HG03175 (cell line): ENCODE data around the gene SULF2.

Experiments
- ATAC-seq: cut with Tn5 transposase; IDR thresholded peaks from one replicate; pipeline ENCODE4 v1.9.1; 2021; ENCODE audit warnings: mild to moderate bottlenecking, moderate library complexity; ENCODE audit not compliant: unreplicated experiment

The SULF2 gene

DNA sequence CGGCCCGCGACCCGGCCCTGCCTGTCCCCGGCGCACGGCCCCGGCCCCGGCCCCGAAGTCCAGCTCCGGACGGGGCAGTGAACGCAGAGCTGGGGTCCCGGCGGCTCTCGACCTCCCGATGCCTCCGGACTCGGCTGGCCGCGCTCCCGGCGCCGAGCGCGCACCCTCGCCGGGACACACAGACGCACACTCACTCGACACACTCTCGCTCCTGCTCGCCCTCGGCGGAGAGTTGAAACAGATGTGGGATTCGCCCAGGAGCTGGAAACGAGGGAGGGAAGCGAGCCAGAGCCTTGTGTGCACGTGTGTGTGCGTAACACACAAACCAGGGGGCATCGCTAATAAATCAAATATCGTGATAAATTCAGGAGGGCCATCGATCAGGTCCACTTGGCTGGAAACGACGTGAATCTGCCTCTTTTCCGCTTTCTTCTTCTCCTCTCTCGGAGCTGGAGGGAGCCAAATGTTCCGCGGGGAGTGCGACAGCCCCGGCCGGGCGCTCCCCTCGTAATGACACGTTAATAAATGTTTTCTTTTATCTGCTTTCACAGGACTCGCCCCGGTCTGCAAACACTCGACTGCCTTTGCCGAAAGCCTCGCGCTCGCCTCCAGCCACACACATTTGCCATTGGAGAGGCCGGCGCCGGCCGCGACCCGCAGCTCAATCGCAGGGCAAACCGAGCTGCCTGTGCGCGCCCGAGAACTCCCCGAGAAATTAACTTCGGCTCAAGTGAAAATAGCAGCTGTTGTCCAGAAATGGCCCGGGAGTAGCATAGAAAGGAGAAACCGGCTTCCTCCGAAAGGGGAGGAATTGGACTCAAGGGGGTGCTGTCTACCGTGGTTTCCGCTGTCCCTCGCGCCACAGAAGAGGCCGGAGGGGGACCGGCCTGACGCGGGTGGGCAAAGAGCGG, 828 bp upstream of the SULF2 start:
- no peak for ATAC-seq

DNA sequence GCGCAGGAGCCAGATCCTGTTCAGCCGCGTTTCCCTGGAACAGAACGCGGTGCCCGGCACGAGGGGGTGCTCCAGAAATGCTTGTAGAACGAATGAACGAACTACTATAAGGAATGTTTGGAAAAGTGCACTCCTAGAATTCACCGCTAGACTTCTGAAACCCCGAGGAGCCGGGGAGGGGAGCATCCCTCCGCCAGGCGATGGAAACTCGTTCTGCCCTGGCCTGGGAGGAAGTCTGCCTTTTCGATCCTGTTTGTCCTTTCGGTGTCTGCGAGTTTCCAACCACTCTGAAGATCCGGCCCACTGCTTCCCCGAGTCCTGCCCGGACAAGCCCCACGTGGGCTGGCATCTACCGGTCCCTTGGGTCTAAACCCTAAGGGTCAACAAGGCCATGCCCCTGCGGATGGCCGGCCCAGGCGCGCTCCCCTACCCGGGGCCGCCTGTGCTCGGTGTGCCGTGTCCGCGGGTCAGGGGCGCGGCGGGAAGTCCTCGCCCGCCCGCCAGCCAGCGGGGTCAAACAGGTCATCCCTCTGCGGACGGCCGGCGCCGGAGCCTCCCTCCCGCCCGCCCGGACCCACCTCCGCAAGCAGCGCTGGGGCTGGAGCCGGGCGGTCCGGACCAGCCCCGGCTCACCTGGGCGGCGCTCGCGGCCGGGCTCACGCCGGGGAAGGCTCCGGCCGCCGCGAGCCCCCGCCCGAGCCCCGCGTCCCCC, 526 bp downstream of the SULF2 start:
- ATAC-seq: no peak

DNA sequence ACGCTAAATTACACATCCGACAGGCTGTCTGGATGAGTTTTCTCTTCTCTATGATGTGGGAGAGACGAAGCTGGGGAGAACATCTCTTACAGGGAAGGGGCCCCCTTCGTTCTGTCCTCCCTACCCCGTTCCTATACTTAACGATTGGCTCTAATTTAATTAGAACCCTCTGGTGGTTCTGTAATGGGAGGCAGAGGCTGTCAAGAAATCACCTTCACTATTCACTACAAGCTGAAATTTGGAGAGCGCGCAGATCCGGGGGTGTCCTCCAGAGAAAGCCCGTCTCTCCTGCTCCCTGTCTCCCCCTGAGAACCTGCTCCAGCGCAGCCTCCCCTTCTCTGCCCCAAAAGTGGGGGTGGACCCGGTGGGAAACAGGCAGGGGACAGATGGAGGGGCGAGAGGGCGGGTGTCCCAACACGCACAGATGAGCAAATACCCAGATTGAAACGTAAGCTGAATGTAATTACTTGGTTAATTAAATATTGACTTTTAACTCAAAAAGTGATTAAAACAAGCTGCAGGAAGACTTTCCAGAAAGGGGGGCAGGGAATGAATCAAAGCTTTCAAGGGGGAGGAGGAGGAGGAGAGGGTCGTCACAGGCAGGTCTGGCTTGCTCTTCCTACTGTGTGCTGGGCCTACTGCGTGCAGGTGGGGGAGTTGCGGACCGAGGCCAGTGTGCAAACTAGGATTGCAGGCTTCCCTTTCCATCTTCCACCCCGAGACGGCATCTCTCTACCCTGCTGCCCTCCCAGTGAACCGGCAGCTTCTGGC, 1.3 kb downstream of the SULF2 start:
- ATAC-seq: no peak

DNA sequence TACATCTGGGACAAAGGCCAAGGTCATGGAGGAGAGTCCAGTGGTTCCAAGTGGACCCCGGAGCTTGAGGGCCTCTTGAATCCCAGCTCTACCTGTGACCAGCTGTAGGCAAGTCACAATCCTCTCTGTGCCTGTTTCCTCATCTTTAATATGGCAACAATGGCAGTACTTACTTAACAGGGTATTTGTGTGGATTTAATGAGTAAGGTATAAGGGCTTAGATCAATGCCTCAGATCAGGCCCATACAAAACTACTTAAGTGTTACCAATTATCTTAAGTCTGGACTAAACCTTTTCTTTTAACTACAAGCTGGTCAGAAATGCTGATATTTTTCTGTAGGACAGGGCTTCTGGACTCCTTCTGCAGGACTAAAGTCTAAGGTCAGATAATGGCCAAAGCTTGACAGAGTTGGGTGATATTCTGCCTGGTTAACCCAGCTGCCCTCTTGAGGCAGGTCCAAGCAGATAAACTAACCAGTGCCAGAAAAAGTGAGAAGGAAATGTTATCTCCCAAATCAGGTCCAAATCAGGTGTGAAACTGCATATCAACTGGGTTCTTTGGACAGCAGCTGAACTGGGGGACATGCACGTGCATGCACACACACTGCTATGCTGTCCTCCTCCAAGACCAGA, 2.2 kb downstream of the SULF2 start:
- ATAC-seq: no peak

DNA sequence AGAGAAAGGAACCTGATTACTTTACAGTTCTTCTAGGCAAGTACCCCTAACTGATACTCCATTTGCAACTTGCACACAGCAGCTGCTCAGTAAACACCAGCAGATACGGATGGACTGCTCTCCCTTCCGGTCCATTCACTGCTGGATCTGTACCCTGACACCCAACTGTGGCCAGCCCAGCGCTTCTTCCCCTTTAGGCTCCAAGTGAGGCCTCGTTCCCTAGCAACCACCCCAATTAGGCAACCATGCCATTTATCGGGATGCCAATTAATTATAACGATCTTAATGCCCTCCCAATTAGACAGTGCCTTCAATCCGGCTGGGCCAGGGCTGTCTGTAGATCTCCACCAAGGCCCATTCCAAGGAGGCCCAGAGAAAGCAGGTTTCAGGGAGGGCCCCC, 3.2 kb downstream of the SULF2 start:
- no peak for ATAC-seq

DNA sequence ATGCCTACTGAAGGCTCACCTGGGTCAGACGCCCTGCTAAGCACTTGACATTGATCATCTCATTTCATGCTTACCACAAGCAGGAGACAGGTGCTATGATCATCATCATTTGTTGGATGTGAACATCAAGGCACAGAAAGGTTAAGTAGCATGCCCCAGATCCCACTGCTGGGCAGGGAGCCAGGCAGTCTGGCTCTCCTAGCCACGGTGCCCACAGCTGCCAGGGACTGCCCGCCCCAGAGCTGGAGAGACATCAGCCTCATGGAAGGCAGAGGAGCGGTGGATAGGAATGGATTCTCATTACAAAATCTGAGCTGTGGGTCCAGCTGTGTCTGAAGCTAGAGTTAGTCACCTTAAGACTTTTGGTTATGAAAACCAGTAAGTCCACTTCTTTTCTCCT, 3.6 kb downstream of the SULF2 start:
- ATAC-seq: no peak

DNA sequence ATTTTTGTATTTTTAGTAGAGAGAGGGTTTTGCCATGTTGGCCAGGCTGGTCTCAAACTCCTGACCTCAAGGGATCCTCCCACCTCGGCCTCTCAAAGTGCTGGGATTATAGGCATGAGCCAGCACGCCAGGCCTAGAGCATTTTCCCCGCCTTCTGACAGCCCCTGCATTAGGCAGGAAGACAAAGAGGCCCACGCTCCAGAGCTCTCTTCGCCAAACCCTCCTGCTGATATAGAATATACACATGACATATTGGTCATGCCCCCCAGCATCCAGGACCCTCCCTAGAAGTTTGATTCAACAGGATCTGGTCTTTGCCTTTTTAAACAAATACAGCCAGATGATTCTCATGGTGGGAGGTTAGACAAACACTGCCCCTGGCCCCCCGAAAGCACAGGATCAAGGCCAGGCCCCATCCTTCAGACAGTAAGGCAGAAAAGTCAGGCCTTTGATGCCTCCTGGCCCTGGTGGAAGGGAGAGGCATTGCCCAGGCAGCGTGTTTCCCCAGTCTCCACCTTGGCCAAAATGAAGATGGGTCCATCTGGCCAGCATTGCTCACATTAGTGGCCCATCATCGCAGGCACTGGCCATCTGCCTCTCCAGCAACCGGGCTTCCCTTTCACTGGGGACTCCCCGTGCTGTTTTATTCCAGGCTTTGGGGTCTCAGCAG, 4.4 kb downstream of the SULF2 start:
- no peak for ATAC-seq

DNA sequence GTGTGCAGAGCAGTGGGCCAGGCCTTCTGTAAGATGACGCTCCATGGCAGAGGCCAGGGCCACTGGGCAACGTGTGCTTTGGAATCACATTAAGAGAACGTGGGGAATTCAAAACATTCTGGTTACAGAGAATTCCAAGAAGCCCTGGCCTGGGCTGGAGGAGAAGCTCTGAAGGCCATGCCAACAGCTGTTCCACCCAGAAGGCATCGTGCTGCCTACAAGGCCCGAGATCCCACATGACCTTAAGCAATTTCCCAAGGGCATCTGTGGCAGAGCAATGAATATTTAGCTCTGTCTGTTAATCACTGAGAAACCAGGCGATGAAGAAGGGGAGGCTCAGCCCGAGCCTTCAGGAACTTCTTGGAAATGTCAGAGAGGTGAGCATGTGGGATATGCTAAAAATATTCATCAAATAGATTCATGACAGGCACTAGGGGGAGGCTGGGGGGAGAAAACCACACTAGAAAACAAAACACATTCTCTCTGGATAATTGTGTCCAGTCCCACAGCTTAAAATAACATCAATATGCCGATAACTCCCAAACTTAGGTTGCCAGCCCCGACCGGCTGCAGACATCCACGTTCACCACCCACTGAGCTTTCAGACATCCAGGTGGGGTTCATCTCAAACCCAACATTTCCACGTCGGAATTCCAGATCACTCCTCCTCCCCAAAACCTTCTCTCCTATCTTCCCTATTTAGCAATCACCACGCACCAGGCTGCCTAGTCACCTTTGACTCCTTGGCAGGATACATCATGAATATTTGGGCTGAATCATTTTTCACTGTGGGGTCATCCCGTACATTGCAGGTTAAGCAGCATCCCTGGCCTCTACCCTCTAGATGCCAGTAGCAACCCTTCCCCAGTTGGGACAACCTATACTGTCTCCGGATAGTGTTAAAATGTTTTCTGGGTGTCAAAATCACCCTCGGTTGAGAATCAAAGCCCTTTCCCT, 6.6 kb downstream of the SULF2 start:
- ATAC-seq: no peak

DNA sequence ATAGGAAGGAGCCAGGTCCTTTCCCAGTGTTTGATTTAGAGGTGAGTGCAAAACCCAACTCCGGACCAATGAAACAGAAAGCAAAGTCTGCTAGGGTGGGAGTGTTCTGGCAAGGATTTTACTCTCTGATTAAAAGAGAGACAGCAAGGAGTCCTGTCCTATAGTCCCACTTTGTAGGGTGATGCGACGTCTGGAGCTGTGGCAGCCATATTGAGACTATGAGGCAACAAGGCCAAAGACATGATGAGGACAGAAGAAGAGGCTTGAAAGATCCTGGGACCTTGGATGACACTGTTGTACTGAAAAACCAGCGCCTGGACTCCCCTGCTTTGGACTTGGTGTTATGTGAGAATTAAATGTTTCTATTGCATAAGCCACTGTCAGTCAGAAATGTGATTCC, 8.1 kb downstream of the SULF2 start:
- ATAC-seq: no peak

DNA sequence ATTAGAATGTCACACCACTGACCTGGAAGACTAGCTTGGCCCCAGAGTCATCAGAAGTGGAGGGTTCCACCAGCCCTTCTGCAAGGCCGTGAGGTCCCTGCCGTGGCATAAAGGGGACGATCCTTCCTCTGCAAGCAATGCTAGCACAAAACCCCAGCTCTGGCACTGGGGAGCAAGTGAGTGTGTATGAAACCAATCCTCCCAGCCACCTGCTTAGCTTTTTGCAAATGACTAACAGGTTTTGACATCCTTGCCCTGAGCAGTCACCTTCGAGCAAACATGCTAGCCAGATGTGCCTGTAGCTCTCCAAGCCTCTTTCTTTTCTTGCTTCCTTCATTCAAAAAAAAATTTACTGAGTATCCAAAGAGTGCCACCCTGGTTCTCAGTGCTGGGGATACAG, 8.6 kb downstream of the SULF2 start:
- no peak for ATAC-seq

DNA sequence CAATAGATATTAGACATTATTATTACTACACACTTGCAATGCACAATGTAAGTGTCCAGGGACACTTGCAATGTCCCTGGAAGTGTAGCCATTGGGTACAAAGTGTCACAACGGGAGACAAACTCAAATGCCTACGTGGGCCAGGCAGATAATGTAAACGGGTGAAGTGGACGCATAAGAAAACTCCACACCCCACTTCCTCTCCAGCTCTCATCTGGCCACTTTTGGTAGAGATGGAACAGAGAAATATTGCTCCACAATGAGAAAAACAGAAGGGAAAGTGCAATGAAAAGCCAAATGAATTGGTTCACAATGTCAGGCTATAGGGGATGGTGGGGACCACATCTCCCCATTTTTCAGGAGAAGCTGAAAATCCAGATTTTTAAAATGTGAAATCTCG, 9.4 kb downstream of the SULF2 start:
- ATAC-seq: no peak

DNA sequence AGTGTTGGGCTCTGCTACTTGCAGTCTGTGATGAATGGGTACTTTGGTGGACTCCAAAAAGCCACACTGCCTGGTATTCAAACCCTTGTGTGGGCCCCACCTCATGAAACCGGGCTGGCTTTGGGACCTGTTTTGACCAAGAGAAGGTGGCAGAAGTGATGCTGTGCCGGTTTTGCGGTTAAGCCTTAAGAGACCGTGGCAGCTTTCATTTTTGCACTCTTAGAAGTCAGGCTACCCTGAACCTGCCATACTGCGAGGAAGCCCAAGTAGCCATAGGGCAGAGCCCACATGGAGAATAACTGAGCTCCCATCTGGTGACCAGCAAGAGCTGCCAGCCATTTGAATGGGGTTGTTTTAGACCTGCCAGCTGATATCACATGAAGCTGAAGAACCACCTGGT, 10.2 kb downstream of the SULF2 start:
- no peak for ATAC-seq

DNA sequence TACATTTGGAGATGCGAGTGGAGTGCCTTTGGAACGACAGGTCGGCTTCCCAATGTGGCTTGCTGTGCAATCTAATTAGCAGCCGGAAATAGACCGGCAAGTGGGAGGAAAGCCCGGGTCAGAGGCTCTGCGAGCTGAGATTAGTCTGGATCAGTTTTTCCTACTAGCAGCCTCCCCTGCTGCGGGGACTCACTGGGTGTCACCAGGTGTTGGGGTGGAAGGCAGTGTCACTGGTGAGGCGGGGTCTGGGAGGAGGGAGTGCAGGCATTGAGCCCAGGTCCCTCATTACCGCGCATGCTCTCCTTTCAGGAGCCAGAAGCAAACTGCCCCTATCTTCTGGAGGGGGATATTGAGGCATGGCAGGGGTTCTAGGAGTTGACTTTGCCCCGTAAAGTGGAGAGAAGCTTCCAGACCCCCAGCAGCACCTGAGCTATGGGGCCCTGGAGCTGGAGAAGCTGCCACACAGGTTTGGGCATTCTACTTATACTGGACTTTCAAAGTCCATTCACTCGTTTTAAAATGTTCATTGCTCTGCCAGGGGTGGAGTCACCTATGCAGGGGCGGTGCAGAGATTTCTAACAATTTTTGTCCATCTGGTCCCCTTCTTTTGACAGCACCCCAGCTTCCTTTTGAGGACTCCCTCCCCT, 11.0 kb downstream of the SULF2 start:
- no peak for ATAC-seq

DNA sequence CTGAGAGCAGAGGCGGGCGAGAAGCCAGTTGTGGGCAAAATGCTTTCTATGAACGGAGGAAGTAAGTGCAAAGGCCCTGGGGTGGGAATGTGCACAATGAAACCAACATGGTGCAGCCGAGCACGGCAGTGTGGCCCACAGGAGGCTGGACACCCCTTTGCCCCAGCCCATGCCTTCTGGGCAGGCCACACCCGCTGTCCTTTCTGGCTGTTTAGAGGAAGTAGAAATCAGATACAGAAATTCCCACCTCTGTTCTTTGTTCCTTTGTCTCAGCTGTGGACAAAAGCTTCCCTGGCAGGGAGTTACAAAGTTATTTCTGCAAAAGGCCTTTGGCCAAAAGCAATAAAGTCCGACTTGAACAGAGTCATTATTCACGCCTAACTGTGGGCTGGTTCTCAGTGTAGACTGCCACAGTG, 11.9 kb downstream of the SULF2 start:
- no peak for ATAC-seq

DNA sequence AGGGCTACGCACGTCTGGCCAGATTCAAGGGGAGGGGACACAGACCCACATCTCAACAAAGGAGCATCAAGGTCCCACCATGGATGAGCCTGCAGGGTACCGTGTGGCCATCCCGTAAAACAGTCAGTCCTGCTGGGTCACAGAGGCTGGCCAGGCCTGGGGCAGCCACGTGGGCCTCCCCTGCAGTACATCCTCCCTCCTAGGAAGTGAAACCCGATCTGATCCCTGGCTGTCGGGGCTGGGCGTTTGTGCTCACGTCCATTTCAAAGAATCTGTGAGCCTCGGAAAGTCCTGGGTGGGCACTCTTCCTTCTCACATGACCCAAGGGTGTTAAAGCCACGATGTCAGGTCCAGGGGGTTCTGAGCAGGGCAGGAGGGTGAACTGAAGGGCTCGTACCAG, 14.3 kb downstream of the SULF2 start:
- ATAC-seq: no peak

DNA sequence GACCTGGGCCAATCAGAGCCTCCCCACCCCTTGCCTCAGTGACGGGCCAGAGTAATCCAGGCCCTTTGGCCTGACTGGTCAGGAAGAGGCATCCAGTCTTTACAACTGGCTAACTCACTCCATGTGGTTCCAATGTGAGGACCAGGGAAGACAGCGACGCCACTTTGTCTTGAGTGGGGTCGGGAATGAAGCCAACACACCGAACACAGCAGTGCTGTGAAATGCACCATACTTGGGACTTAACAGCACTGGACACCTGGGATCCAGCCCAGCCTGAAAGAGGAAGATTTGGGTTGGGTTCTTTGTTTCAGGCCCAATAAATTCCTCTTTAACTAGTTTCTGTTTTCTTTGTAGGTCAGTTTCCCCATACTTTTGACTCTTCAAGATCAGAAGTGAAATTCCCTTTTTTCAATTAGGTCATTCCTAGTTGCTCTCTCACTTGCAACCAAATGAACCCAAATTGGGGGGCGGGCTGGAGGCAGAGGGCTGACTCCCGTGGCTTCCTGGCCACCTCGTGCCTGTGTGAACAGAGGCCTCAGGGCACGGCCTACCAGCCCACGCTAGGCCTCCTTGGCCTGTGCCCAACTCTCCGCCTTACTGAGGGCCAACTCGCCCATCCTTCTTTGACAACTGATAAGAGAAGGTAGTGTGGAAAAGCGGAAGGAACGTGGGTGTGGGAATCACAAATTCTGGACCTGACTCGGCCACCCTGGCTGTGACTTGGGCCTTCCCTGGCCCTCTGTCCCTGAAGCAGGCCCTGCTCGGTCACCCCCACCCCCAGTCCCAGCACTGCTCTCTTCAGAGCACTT, 17.1 kb downstream of the SULF2 start:
- no peak for ATAC-seq

DNA sequence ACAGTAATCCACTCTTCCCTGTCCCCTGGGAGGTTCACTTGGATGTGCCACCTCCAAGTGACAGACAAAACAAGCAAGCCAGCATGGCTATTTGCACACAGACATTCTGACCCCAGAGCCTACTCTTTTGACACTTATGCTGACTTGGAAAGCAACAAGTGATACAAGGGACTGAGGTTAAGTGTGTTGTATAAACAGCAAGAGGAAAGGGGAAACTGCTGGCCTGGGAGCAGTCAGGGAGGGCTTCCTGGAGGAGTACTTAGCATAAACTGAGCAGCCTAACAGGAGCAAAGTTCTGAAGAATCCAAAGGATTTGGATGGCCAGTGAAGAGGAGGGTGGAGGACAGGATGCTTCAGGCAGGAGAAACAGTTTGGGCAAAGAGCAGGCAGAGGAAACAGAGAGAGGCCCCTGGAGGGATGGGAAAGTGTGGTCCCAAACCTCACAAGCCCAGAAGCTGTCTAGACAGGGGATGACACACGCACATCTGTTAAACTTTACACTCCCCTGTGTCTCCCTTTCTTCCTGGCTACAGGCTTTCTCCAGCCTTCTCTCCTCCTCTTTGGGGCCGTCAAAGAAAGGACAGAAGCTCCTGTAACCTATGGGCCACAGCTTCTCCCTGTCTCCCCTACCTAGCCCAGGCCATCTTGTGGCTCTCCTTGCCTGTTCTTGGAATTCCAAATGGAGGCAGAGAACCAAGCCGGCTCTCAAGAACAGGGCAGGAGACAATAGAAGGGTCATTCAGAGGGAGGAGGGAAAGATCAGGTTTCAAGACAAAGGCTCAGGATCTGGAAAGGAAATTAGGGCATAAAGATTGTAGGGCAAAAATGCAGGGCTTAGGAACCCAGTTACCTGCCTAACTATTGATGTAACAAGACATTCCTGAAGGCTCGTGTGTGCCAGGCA, 19.3 kb downstream of the SULF2 start:
- no peak for ATAC-seq
